Uterus (tissue), 2 donors: ENCODE results near the gene LEFTY2.

ENCODE experiments used
- POLR2A ChIP-seq, 2 donors: fragments of 450-650 bp; IDR thresholded peaks; one replicate each; pipeline ENCODE4 v1.6.1; 2016; ENCODE audit warnings: antibody characterized with exemption in 2 of 2, mild to moderate bottlenecking in 1 of 2, moderate library complexity in 1 of 2
- TF ChIP-seq, protein P1 (sequence below), 4 experiments: fragments of 200-600 bp in 2 of 4; fragments of 450-650 bp in 2 of 4; sonication (generic) in 2 of 4; IDR thresholded peaks; one replicate each; pipeline ENCODE4 v1.5.1; 2016 to 2019; ENCODE audit warnings: antibody characterized with exemption in 4 of 4, mild to moderate bottlenecking in 2 of 4, moderate library complexity in 1 of 4

DNA sequence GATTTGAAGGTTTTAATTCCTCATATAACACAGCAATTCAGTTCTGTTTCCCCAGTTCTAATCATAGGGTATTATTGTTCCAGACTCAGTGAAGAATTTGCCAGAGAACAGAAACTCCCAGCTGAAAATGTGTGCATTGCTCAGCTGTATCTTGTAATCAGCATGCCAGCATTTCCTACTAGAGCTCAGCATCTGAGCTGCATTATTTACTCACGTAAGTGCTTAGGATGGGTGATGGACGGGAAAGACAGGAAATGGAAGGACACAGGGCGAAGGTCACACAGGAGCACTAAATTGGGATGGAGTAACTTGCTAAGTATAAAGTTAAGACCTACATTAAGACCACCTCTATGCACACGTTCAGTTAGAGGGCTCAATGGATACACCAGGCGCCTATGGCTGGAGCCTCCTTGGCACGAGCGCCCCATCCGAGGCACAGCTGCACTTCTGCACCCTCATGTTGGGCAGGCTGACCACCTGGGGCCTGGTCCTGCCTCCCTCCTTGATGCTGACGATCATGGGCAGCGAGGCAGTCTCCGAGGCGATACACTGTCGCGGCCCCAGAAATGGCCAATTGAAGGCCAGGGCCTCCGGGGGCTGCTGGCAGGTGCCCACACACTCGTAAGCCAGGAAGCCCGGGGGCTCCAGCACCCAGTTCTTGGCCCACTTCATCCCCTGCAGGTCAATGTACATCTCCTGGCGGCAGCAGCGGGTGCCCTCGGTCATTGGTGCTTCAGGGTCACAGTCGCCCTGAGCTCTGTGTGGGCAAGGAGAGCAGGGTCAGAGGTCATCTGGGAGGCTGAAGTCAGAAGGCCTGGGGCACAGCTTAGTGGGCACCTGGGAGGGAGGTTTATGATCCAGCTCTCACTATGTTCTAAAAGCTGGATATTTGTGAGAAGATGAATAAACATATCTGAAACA lies 3.7 kb downstream of the LEFTY2 start:
- TF ChIP-seq POLR2A (IDR thresholded peaks at IDR 0.05): no peak
- TF ChIP-seq, protein P1, sequence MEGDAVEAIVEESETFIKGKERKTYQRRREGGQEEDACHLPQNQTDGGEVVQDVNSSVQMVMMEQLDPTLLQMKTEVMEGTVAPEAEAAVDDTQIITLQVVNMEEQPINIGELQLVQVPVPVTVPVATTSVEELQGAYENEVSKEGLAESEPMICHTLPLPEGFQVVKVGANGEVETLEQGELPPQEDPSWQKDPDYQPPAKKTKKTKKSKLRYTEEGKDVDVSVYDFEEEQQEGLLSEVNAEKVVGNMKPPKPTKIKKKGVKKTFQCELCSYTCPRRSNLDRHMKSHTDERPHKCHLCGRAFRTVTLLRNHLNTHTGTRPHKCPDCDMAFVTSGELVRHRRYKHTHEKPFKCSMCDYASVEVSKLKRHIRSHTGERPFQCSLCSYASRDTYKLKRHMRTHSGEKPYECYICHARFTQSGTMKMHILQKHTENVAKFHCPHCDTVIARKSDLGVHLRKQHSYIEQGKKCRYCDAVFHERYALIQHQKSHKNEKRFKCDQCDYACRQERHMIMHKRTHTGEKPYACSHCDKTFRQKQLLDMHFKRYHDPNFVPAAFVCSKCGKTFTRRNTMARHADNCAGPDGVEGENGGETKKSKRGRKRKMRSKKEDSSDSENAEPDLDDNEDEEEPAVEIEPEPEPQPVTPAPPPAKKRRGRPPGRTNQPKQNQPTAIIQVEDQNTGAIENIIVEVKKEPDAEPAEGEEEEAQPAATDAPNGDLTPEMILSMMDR (IDR thresholded peaks at IDR 0.05): no peak
